Measurements from ENCODE around the gene ZBED5.

ZBED5 gene

DNA sequence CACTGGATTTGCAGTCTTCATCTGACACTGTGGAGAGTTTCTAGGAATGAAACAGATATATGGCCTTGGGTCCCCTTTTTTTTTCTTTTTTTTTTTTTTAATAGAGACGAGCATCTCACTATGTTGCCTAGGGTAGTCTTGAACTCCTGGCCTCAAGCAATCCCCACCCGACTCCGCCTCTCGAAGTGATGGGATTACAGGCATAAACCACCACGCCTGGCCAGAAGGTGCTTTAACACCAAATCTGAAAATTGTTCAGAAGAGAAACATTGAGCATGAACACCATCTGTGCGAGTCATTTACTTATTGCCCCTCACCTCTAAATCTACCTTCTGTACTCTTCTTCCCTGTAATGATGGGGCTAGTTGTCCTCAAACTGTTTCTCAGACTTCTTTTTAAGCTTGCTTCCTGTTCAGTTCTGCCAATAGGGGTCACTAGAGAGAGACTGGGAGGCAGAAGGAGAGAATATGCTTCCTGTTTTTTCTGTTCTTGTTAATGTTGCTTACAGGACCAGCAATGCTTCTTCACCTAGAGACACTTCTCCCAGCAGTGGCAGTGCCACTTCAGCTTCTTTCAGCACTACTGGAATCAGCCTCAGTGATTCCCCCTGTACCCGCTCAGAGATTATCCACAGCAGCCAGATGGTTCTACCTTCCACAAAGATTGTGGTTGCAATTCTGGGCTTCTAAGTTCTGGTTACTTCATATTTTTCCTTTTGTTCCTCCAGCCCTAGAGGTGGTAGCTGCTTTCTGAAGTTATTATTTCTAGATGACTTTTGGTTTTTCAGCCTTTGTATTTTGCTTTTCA, 20.8 kb upstream of the ZBED5 start:
- DNase-seq = no peak

DNA sequence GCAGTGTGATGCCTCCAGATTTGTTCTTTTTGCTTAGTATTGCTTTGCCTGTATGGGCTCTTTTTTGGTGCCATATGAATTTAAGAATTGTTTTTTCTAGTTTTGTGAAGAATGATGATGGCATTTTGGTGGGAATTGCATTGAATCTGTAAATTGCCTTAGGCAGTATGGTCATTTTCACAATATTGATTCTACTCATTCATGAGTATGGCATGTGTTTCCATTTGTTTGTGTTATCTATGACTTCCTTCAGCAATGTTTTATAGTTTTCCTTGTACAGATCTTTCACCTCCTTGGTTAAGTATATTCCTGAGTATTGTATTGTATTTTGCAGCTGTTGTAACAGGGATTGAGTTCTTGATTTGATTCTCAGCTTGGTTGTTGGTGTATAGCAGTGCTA, 18.3 kb upstream of the ZBED5 start:
- DNase-seq = no peak

DNA sequence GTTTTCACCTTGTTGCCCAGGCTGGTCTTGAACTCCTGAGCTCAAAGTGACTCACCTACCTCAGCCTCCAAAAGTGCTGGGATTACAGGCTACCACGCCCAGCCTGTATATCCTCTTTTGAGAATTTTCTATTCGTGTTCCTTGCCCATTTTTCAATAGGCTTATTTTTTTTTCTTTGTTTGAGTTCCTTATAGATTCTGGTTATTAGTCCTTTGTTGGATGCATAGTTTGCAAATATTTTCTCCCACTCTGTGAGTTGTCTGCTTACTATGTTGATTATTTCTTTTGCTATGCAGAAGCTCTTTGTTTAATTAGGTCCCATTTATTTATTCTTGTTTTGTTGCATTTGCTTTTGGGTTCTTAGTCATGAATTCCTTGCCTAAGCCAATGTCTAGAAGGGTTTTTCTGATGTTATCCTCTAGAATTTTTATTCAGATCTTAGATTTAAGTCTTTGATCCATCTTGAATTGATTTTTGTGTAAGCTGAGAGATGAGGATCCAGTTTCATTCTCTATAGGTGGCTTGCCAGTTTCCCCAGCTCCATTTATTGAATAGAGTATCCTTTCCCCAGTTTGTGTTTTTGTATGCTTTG, 17.7 kb upstream of the ZBED5 start:
- DNase-seq = no peak

DNA sequence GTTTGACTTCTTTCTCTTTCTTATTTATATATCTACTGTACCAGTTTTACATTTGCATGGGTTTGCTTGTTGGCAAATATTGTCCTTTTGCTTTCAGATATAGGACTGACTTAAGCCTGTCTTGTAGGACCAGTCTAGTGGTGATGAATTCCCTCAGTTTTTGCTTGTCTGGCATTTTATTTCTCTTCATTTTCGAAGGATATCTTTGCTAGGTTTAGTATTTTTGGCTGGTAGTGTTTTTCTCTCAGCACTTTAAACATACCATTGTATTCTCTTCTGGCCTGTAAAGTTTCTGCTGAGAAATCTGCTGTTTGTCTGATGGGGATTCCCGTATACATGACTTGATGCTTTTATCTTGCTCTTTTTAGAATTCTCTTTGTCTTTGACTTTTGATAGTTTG, 14.2 kb upstream of the ZBED5 start:
- DNase-seq = no peak

DNA sequence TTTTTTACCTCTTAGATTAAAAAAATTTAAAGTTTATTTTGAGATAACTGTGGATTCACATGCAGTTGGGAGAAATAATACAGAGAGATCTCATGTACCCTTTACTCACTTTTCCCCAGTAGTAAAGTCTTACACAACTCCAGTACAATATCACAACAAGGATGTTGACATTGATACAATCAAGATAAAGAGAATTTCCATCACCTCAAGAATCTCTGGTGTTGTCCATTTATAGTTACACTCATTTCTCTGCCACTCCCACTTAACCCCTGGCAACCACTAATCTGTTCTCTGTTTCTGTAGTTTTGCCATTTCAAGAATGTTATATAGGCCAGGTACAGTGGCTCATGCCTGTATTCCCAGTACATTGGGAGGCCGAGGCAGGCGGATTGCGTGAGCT, 10.5 kb upstream of the ZBED5 start:
- no peak for DNase-seq

DNA sequence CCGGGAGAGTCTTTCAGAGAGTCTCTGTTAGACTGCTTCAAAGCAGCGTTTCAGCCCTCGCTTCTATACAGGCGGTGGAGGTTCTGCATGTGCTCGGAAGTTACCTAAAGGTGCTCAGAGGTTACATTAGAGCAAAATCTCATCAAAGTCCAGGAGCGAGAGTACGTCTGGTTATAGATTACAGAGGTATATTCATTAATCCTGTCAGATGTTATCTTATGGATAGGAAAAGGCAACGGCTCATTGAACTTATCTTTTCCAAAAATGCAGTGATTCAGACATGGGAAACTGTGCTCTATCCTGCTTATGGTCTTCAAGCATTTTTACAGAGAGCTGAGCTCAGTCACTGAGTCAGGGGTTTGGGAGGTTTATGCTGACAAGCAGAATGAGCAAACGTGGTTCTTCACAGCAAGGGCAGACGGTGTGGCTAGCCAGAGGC, 9.1 kb upstream of the ZBED5 start:
- DNase-seq = no peak

DNA sequence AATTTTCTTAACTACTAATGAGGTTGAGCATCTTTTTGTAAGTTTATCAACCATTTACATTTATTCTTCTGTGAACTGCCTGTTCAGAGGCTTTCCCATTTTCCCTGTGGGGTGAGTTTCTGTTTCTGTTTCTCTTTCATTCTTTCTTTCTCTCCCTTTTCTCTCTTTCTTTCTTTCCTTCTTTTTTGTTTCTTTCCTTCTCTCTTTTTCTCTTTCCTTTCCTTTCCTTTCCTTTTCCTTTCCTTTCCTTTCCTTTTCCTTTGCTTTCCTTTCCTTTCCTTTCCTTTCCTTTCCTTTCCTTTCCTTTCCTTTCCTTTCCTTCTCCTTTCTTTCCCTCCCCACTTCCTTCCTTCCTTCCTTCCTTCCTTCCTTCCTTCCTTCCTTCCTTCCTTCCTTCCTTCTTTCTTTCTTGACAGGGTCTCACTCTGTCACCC, 8.0 kb upstream of the ZBED5 start:
- no peak for DNase-seq

DNA sequence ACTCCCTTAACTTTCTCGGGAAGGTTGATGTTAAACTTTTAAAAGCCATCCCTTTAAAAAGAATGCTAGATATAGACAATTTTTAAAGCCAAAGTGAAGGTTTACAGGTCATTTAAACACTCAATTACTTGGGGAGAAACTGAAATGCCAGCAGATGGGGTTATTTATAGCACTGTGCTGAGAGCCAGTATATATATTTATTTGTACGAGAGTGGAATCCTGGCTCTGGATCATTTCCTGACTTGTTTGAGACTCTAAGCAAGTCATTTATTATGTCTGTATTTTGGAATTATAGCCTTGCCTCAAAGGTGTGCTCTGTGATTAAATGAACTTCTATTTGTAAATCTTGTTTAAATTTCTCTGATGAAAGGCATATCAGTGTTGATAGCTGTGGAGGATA, 6.8 kb upstream of the ZBED5 start:
- DNase-seq = no peak

DNA sequence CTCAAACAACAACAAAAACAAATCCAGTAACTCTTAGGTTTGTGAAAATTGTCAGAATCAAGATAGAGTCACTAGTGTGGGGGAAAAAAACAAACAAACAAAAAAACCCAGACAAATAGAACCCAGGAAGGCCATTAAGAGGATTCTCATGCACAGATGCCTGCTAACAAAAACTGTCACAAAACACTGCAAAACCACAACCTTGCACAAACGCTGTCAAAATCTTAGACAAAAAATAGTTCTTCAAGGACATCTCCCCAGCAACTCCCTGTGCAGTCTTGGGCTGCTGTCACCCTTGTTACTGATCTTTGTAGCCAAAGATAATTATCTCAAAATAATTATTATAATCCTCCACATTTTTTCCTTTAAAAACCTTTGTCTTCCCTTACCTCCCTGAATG, 4.6 kb upstream of the ZBED5 start:
- DNase-seq = no peak

DNA sequence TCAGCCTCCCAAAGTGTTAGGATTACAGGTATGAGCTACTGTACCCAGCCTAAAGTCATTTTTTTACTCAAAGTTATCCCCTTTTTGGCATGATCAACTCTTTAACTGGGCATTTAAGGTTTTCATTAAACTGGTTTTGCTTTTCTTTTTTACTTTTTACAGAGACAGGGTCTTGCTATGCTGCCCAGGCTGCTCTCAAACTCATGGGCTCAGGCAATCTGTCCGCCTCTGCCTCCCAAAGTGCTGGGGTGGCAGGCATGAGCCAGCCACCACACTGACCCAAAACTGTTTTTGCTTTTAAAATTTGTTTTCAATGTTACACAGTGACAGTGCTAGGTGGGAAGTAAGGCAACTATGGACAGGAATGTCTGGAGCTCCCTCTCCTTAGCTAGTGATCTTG, 3.9 kb upstream of the ZBED5 start:
- no peak for DNase-seq

DNA sequence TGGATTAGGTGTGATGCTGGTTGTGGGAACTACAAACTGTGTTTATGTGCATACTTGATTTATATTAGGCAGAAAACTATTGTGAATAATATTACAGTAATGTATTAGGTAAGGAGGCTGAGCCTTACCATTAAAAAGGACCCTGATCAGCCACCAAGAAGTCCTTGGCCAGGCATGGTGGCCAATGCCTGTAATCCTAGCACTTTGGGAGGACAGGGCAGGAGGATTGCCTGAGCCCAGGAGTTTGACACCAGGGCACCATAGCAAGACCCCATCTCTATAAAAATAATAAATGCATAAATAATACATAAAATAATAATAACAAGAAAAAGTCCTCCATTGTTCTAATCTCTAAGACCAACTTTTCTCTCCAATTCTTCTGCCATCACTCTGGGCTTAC, 3.2 kb upstream of the ZBED5 start:
- DNase-seq = no peak

DNA sequence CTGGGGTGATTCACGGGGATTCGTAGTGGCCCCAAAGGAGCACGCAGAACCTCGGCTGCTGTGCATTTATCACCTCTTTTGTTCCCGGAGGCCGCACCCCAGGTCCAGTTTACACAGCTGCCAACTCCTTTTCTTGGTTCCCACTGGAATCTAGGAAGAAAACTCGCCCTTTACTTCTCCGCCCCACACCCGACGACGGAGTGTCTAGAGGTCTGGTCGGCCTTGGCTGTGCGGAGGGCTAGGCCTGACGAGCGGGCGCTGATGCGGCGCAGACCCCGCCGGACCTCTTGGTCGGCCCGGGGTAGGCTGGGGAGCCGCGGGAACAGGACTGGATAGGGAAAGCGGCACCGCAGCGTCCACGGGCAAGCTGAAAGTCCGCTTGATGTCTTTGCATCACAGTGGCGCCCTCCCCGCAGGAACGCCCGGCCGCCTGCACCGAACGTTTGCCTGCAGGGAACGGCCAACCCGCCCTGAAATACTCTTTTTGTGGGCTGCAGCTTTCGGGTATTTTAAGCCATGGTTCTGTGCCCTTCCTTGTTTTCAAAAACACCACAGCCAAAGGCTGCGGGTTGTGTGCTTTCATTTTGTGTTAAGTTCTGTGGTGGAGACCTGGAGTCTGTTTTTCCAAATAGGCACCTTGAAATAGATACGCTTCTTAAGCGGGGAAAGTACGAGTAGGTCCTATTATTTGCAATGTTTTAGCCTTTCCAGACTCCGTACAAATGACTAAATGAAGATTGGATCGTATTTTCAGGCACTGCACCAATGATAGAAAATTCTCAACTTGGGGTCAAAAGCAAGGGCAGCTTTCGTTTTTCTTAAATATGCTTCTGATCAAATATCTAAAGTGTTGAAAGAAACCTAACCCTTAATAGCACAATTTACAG, 829 bp upstream of the ZBED5 start:
- DNase-seq = no peak

DNA sequence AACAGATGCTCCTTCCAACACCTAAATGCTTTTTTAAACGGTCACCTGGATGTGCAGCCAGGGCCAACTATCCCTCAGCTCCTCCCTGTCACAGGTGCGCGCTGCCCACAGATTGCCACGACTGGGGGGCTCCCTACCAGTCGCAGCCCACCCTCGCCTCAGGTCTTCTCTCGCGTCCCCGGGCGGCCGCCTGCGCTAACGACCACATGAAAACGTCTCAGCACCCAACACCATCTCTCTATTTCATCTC, 469 bp downstream of the ZBED5 start:
- DNase-seq = no peak

DNA sequence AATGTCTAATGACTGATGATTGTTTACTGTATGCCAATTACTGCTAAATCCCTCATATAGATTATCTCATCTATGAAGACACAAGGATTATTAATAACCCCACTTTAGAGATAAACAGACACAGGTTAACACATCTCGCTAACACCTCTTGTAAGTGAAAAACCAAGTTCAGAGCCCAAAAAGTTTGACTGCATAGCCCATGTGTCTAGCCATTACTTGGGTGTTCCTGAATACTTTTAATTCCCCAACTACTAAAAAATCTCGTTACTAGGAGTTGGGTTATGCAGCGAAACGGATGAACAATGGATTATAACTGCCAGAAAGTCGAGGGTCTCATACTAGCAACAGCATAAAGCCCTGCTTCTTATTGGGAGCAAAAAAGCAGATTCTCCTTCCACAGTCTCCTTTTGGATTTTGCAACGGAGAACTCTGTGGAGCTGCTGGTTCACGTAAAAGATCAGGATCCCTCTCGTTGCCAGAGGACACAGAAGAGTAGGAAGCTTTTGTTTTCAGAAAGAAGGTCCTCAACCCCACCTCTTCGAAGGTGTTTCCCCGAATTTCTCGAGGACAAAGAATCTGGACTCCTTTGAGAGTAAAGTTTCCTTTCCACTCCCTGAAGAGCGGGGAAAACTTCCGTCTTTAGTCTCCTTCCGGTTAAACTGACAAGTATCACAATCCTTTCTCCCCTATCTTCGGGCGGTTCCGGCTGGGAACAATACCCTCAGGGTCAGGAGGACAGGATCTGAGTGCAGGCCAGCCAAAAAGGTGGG, 979 bp downstream of the ZBED5 start:
- DNase-seq = peak; percentile 34

DNA sequence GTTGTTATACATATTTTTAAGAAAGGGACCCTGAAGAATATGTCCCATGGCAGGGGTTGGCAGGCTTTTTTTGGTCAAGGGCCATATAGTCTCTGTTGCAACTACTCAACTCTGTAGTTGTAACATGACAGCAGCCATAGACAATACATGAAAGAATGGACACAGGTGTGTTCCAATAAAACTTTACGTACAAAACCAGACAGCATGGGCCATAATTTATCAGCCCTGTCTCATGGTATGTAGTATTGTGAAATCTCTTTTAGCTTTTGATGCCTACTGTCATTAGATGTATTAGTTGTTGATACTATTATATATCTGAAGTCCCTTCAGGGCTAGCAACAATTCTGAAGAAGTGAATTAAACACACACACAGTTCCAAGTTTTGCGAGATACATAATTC, 2.6 kb downstream of the ZBED5 start:
- no peak for DNase-seq

DNA sequence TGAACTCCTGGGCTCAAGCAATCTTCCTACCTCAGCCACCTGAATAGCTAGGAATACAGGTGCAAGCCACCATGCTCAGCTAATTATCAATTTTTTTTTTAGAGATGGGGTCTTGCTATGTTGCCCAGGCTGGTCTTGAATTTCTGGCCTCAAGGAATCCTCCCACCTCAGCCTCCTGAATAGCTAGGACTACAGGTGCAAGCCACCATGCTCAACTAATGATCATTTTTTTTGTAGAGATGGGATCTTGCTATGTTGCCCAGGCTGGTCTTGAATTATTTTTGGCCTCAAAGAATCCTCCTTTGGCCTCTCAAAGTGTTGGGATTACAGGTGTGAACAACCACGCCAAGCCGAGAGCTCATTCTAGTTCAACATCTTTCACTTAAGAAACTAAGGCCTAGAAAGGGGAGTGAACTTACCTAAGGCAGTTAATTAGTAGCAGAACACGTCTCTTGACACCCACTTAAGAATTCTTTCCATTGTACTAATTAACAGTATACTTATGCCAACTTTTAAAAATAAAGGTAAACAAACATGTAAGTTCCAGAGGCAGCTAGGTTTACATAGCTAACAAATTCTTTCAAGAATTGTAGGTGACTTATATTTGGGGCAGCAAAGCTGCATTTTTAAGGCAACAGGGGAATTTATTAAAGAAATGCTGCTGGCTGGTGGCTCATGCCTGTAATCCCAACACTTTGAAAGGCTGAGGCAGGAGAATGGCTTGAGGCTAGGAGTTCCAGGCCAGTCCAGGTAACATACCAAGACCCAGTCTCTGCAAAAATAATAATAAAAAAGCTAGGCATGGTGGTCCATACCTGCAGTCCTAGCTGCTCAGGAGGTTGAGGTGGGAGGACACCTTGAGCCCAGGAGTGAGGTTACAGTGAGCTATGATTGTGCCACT, 9.6 kb downstream of the ZBED5 start:
- no peak for DNase-seq

DNA sequence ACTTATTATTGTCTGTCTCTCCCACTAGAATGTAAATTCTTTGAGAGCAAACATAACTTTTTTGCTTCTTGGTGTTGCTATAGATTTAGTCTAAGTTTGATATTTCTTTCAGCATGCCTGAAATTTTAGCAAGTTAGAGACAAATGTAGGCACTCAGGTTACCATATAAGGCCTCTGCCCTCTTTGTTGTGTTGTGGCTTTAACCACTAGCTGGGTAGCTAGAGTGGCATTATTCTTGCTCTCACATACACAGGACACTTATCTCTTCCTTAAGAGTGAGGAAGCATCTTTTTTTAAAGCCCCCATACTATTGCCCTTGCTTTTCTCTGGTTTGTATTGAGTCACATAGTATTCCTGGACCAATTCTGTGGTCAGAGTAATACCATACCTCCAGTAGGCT, 11.2 kb downstream of the ZBED5 start:
- no peak for DNase-seq

DNA sequence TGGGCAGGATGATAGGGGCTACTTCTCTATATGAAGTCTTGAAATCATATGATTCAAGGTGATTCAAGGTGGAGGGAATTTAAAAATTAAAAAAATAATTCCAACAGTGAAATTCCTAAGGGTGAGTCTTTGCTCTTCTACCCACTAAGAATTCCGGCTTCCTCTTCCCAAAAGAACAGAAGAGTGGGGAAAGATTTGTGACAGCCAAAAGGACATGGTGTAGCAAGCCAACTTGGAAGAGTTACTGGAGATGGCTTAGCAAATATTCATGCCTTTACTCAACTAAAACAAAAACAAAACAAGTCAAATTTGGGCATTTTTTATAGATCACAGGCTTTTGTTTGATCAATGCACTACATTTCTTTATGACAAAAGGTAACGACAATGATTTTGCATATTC, 12.3 kb downstream of the ZBED5 start:
- DNase-seq = no peak

DNA sequence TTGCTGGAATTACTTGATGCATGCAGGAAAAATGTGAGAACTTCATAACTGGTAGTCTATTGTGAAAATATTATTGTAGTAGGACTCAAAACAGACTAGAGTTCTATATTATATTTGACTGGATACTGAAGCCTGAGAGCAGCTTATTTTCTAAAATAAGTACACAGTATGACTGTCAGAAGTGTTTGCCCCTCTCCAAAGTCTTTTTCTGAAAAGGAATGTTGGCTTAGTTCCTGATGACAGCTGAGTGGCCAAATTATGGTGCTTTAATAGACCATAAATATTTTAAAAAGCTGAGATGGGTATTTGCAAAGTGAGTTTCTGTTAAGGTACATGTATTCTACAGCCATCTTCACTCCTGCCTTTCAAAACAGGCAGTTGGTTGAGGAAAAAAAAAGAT, 13.1 kb downstream of the ZBED5 start:
- DNase-seq = no peak

DNA sequence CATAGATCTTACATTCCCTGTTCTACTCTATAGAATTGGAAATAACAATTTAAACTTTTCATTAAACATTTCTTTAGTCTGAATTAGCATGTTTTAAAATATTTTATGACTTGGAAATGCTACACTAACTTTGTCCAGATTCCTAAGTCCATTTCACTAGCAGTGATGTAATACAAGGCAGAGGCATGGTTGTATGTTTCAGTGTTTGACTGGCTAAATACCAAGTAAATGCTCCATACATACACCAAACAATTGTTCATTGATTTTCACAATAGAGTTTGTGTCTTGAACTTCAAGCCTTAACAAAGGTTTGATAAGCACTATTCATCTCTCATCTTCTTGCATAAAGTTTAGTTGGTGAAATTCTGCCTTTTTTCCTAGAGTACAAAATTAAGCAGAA, 13.5 kb downstream of the ZBED5 start:
- DNase-seq = no peak

DNA sequence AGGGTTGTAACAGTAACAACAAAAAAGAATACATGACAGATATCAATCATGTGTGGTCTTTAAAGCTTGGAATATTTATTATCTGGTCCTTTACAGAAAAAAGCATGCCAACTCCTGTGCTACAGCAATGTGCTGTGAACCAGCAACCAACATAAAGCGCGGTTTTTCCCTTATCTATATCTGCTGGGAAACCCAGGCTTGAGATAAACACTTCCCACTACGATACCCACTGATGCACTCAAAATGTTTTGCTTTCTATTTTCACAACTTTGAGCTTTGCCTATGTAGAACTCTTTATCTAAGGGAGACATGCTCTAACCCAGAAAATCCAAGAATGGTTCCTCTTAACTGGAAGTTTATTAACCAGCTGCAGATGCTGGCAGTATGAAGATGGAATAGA, 19.0 kb downstream of the ZBED5 start:
- DNase-seq = no peak

DNA sequence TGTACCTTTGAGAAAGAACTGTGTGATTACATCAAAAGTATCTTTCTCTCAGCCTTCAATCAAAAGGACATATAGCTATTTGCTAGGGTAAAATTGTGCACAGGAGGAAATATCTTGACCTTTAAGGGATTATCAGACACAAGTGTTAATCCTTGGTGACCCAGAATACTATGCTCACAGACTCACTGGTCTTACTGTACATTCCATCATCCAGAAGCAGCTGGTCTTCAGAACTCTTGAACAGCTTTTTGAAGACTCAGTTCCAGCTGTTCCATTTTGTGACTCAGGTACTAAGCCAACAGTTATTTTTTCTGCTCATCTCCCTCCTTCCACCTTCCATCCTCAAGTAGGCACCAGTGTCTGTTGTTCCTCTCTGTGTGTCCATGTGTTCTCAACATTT, 19.8 kb downstream of the ZBED5 start:
- DNase-seq = no peak
